HepG2 (cell line): ENCODE data around the gene ATP8A1.

Experiments used
- ARNTL ChIP-seq: sonication (generic); formaldehyde crosslinking; IDR thresholded peaks from 2 replicates; pipeline ENCODE4 v1.4.0; 2020; ENCODE audit warnings: mild to moderate bottlenecking, missing genetic modification reagents
- KMT2B ChIP-seq: IDR thresholded peaks from 2 replicates; pipeline ENCODE4 v1.6.1; 2016; ENCODE audit warnings: missing genetic modification reagents, missing compliant biosample characterization
- PAX8 ChIP-seq: sonication (generic); formaldehyde crosslinking; IDR thresholded peaks from 2 replicates; pipeline ENCODE4 v1.8.0; 2022; ENCODE audit warnings: mild to moderate bottlenecking, missing genetic modification reagents, borderline replicate concordance
- SMC3 ChIP-seq: IDR thresholded peaks from 2 replicates; pipeline ENCODE4 v1.6.1; 2011; ENCODE audit warnings: low read length, improper control_type of control experiment
- ZIK1 ChIP-seq: sonication (generic); formaldehyde crosslinking; IDR thresholded peaks from 2 replicates; pipeline ENCODE4 v1.5.0; 2020; ENCODE audit warnings: mild to moderate bottlenecking, low read depth, missing genetic modification reagents, borderline replicate concordance
- ZNF432 ChIP-seq: sonication (generic); formaldehyde crosslinking; IDR thresholded peaks from 2 replicates; pipeline ENCODE4 v1.5.0; 2020; ENCODE audit warnings: missing genetic modification reagents, mild to moderate bottlenecking, borderline replicate concordance
- ZNF460 ChIP-seq: sonication (generic); formaldehyde crosslinking; IDR thresholded peaks from 2 replicates; pipeline ENCODE4 v1.5.1; 2020; ENCODE audit warnings: missing genetic modification reagents, mild to moderate bottlenecking, borderline replicate concordance
- ZSCAN20 ChIP-seq: sonication (generic); formaldehyde crosslinking; IDR thresholded peaks from 2 replicates; pipeline ENCODE4 v1.4.0; 2020; ENCODE audit warnings: missing genetic modification reagents, mild to moderate bottlenecking, borderline replicate concordance
- TF ChIP-seq, protein P1 (sequence below): sonication (generic); formaldehyde crosslinking; IDR thresholded peaks from one replicate; pipeline ENCODE4 v1.5.1; 2020; ENCODE audit warnings: mild to moderate bottlenecking, missing genetic modification reagents; ENCODE audit errors: not compliant biosample characterization
- TF ChIP-seq, protein P2 (sequence below): IDR thresholded peaks from 2 replicates; pipeline ENCODE4 v1.6.1; 2016; ENCODE audit warnings: missing compliant biosample characterization, missing genetic modification reagents, borderline replicate concordance
- TF ChIP-seq, protein P3 (sequence below): sonication (generic); formaldehyde crosslinking; IDR thresholded peaks from 2 replicates; pipeline ENCODE4 v1.4.0; 2020; ENCODE audit warnings: missing genetic modification reagents
- TF ChIP-seq, protein P4 (sequence below), 2 experiments: fragments of 450-650 bp in 1 of 2; sonication (generic) in 1 of 2; formaldehyde crosslinking in 1 of 2; IDR thresholded peaks; 2 replicates each; pipeline versions ENCODE4 v1.6.1 to v1.8.0; 2016 to 2022; ENCODE audit warnings: antibody characterized with exemption in 1 of 2, mild to moderate bottlenecking in 1 of 2, missing genetic modification reagents in 1 of 2
- TF ChIP-seq, protein P5 (sequence below): sonication (generic); formaldehyde crosslinking; IDR thresholded peaks from 2 replicates; pipeline ENCODE4 v1.4.0; 2020; ENCODE audit warnings: low read depth, mild to moderate bottlenecking, missing genetic modification reagents

DNA sequence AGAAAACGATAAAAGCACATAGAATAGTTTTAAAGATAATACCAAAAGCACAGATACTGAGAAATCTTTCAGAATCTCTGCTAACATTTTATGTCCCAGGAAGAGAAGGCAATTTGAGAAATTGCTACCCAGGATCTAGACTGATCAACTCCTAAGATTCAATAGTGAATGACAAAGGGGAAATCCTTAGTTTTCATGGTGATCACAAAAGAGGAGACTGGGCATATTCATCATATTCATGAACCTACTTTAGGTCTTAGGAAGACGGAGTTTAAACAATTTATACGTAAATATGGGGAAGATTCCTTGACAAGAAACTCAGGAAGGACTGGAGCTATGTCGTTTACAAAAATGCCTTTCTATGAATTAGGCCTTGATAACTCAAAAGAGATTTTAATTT lies 172.3 kb downstream of the ATP8A1 start:
- TF ChIP-seq ZNF432 (CRISPR knock-in tag) = no peak
- TF ChIP-seq, protein P1, sequence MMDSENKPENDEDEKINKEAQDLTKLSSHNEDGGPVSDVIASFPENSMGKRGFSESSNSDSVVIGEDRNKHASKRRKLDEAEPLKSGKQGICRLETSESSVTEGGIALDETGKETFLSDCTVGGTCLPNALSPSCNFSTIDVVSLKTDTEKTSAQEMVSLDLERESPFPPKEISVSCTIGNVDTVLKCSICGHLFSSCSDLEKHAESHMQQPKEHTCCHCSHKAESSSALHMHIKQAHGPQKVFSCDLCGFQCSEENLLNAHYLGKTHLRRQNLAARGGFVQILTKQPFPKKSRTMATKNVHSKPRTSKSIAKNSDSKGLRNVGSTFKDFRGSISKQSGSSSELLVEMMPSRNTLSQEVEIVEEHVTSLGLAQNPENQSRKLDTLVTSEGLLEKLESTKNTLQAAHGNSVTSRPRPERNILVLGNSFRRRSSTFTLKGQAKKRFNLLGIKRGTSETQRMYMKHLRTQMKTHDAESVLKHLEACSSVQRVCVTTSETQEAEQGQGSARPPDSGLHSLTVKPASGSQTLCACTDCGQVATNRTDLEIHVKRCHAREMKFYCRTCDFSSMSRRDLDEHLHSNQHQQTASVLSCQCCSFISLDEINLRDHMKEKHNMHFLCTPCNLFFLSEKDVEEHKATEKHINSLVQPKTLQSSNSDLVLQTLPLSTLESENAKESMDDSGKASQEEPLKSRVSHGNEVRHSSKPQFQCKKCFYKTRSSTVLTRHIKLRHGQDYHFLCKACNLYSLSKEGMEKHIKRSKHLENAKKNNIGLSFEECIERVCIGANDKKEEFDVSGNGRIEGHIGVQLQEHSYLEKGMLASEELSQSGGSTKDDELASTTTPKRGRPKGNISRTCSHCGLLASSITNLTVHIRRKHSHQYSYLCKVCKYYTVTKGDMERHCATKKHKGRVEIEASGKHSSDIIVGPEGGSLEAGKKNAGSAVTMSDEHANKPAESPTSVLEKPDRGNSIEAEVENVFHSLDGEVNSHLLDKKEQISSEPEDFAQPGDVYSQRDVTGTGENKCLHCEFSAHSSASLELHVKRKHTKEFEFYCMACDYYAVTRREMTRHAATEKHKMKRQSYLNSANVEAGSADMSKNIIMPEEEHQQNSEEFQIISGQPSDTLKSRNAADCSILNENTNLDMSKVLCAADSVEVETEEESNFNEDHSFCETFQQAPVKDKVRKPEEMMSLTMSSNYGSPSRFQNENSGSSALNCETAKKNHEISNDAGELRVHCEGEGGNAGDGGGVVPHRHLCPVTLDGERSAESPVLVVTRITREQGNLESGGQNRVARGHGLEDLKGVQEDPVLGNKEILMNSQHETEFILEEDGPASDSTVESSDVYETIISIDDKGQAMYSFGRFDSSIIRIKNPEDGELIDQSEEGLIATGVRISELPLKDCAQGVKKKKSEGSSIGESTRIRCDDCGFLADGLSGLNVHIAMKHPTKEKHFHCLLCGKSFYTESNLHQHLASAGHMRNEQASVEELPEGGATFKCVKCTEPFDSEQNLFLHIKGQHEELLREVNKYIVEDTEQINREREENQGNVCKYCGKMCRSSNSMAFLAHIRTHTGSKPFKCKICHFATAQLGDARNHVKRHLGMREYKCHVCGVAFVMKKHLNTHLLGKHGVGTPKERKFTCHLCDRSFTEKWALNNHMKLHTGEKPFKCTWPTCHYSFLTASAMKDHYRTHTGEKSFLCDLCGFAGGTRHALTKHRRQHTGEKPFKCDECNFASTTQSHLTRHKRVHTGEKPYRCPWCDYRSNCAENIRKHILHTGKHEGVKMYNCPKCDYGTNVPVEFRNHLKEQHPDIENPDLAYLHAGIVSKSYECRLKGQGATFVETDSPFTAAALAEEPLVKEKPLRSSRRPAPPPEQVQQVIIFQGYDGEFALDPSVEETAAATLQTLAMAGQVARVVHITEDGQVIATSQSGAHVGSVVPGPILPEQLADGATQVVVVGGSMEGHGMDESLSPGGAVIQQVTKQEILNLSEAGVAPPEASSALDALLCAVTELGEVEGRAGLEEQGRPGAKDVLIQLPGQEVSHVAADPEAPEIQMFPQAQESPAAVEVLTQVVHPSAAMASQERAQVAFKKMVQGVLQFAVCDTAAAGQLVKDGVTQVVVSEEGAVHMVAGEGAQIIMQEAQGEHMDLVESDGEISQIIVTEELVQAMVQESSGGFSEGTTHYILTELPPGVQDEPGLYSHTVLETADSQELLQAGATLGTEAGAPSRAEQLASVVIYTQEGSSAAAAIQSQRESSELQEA (CRISPR knock-in tag) = no peak
- TF ChIP-seq ZNF460 (CRISPR knock-in tag) = no peak
- TF ChIP-seq PAX8 (CRISPR knock-in tag) = no peak
- no peak for TF ChIP-seq ZSCAN20 (CRISPR knock-in tag)
- TF ChIP-seq ARNTL (CRISPR knock-in tag) = no peak
- TF ChIP-seq, protein P2, sequence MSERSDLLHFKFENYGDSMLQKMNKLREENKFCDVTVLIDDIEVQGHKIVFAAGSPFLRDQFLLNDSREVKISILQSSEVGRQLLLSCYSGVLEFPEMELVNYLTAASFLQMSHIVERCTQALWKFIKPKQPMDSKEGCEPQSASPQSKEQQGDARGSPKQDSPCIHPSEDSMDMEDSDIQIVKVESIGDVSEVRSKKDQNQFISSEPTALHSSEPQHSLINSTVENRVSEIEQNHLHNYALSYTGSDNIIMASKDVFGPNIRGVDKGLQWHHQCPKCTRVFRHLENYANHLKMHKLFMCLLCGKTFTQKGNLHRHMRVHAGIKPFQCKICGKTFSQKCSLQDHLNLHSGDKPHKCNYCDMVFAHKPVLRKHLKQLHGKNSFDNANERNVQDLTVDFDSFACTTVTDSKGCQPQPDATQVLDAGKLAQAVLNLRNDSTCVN (CRISPR knock-in tag) = no peak
- TF ChIP-seq, protein P3, sequence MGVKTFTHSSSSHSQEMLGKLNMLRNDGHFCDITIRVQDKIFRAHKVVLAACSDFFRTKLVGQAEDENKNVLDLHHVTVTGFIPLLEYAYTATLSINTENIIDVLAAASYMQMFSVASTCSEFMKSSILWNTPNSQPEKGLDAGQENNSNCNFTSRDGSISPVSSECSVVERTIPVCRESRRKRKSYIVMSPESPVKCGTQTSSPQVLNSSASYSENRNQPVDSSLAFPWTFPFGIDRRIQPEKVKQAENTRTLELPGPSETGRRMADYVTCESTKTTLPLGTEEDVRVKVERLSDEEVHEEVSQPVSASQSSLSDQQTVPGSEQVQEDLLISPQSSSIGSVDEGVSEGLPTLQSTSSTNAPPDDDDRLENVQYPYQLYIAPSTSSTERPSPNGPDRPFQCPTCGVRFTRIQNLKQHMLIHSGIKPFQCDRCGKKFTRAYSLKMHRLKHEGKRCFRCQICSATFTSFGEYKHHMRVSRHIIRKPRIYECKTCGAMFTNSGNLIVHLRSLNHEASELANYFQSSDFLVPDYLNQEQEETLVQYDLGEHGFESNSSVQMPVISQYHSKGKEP (CRISPR knock-in tag) = no peak
- TF ChIP-seq, protein P4, sequence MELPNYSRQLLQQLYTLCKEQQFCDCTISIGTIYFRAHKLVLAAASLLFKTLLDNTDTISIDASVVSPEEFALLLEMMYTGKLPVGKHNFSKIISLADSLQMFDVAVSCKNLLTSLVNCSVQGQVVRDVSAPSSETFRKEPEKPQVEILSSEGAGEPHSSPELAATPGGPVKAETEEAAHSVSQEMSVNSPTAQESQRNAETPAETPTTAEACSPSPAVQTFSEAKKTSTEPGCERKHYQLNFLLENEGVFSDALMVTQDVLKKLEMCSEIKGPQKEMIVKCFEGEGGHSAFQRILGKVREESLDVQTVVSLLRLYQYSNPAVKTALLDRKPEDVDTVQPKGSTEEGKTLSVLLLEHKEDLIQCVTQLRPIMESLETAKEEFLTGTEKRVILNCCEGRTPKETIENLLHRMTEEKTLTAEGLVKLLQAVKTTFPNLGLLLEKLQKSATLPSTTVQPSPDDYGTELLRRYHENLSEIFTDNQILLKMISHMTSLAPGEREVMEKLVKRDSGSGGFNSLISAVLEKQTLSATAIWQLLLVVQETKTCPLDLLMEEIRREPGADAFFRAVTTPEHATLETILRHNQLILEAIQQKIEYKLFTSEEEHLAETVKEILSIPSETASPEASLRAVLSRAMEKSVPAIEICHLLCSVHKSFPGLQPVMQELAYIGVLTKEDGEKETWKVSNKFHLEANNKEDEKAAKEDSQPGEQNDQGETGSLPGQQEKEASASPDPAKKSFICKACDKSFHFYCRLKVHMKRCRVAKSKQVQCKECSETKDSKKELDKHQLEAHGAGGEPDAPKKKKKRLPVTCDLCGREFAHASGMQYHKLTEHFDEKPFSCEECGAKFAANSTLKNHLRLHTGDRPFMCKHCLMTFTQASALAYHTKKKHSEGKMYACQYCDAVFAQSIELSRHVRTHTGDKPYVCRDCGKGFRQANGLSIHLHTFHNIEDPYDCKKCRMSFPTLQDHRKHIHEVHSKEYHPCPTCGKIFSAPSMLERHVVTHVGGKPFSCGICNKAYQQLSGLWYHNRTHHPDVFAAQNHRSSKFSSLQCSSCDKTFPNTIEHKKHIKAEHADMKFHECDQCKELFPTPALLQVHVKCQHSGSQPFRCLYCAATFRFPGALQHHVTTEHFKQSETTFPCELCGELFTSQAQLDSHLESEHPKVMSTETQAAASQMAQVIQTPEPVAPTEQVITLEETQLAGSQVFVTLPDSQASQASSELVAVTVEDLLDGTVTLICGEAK (IDR thresholded peaks at IDR 0.05) = no peak
- TF ChIP-seq, protein P4 (CRISPR knock-in tag; IDR thresholded peaks at IDR 0.05) = no peak
- TF ChIP-seq KMT2B (CRISPR knock-in tag) = no peak
- no peak for TF ChIP-seq SMC3
- TF ChIP-seq ZIK1 (CRISPR knock-in tag) = no peak
- TF ChIP-seq, protein P5, sequence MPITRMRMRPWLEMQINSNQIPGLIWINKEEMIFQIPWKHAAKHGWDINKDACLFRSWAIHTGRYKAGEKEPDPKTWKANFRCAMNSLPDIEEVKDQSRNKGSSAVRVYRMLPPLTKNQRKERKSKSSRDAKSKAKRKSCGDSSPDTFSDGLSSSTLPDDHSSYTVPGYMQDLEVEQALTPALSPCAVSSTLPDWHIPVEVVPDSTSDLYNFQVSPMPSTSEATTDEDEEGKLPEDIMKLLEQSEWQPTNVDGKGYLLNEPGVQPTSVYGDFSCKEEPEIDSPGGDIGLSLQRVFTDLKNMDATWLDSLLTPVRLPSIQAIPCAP = no peak
